ENCODE measurements around the gene ADPRS. TPM values are rescaled to one million over a fixed set of nuclear protein-coding genes. Genes with fewer than 3 reads are reported as not detected.

ADPRS gene
- total and polyA plus RNA-seq, 9 of the 15 experiments (the other 6 are each of a cell fraction or from before 2014, with no cell fraction given), result 5.9 to 40.0 (median 27.4) TPM

DNA sequence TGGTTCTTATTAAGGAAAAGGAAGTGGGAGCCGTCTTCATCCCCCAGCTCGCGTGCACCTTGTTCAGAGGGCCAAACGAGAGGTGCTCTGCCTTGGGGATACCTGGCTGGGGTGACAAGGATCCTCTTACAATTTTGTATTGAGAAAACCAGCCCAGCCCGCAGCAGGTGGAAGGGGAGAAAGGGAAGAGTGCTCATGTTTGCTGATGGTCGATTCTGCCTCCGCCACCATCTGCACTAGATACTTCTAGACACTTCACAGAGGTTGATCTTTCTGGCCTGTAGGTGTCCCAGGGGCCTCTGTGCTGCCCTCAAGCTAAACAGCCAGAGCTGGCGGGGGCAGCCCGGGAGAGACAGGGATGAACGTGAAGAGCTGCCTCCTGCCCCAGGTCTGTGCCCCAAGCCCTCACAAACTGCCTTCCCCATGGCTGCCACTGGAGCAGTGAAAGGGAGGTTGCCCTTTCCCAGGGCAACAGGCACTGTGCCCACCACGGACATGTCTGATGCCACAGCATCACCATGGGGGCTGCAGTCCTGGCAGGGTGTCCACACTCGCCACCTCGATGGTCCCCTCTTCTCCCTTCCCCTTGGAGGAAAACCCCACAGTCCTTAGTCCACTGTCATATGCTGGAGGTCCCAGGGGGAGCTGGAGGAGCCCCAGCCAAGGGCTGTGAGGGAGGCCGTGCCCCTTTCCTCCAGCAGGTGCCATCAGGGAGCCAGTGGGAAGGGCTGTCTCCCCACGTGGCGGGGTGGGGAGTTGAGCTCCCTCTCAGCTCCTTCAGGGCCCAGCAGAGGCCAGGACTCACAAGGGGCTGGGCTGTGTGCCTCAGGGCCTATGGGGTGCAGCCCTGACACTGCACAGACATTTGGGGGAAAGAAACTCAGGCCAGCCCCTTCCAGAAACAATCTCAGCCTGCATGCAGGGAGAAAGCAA is 8.1 kb downstream of the ADPRS start (continued):
- 0 out of 4 replicates have a peak, but pooled peaks of 1 of the 2 experiments have one; percentile 33 for TF ChIP-seq SIN3A (IDR thresholded peaks at IDR 0.05; ENCODE audit: borderline replicate concordance in 2 of 2, control insufficient read depth in 1 of 2, low read depth in 2 of 2, low read length in 2 of 2)
- no peak for TF ChIP-seq NFIC (IDR thresholded peaks at IDR 0.05)
- no peak for TF ChIP-seq BHLHE40 (IDR thresholded peaks at IDR 0.05; ENCODE audit: low read length)
- no peak for TF ChIP-seq ZBTB33 (CRISPR knock-in tag; IDR thresholded peaks at IDR 0.05)
- TF ChIP-seq TEAD4 (IDR thresholded peaks at IDR 0.05; ENCODE audit: low read length), result no peak
- TF ChIP-seq TEAD4 (CRISPR knock-in tag; IDR thresholded peaks at IDR 0.05; ENCODE audit: borderline replicate concordance), result no peak
- no peak for TF ChIP-seq ZNF408 (CRISPR knock-in tag; IDR thresholded peaks at IDR 0.05; ENCODE audit: low read depth)
- TF ChIP-seq CBX5 (IDR thresholded peaks at IDR 0.05; ENCODE audit: borderline replicate concordance, low read depth), result no peak
- TF ChIP-seq RAD21 (CRISPR knock-in tag; conservative IDR thresholded peaks at IDR 0.05 in 1 of 2, IDR thresholded peaks at IDR 0.05 in 1 of 2), result peak in 1 of 2 experiments; percentile 30; a peak in 1 of 4 replicates
- TF ChIP-seq, protein P1, sequence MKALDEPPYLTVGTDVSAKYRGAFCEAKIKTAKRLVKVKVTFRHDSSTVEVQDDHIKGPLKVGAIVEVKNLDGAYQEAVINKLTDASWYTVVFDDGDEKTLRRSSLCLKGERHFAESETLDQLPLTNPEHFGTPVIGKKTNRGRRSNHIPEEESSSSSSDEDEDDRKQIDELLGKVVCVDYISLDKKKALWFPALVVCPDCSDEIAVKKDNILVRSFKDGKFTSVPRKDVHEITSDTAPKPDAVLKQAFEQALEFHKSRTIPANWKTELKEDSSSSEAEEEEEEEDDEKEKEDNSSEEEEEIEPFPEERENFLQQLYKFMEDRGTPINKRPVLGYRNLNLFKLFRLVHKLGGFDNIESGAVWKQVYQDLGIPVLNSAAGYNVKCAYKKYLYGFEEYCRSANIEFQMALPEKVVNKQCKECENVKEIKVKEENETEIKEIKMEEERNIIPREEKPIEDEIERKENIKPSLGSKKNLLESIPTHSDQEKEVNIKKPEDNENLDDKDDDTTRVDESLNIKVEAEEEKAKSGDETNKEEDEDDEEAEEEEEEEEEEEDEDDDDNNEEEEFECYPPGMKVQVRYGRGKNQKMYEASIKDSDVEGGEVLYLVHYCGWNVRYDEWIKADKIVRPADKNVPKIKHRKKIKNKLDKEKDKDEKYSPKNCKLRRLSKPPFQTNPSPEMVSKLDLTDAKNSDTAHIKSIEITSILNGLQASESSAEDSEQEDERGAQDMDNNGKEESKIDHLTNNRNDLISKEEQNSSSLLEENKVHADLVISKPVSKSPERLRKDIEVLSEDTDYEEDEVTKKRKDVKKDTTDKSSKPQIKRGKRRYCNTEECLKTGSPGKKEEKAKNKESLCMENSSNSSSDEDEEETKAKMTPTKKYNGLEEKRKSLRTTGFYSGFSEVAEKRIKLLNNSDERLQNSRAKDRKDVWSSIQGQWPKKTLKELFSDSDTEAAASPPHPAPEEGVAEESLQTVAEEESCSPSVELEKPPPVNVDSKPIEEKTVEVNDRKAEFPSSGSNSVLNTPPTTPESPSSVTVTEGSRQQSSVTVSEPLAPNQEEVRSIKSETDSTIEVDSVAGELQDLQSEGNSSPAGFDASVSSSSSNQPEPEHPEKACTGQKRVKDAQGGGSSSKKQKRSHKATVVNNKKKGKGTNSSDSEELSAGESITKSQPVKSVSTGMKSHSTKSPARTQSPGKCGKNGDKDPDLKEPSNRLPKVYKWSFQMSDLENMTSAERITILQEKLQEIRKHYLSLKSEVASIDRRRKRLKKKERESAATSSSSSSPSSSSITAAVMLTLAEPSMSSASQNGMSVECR (CRISPR knock-in tag; IDR thresholded peaks at IDR 0.05), result no peak
- TF ChIP-seq, protein P2, sequence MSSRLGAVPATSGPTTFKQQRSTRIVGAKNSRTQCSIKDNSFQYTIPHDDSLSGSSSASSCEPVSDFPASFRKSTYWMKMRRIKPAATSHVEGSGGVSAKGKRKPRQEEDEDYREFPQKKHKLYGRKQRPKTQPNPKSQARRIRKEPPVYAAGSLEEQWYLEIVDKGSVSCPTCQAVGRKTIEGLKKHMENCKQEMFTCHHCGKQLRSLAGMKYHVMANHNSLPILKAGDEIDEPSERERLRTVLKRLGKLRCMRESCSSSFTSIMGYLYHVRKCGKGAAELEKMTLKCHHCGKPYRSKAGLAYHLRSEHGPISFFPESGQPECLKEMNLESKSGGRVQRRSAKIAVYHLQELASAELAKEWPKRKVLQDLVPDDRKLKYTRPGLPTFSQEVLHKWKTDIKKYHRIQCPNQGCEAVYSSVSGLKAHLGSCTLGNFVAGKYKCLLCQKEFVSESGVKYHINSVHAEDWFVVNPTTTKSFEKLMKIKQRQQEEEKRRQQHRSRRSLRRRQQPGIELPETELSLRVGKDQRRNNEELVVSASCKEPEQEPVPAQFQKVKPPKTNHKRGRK (tag; IDR thresholded peaks at IDR 0.05), result no peak
- no peak for TF ChIP-seq ZNF57 (CRISPR knock-in tag; IDR thresholded peaks at IDR 0.05)
- TF ChIP-seq U2AF2 (optimal IDR thresholded peaks at IDR 0.05; ENCODE audit: low read depth, low read length), result no peak
- no peak for TF ChIP-seq ZNF282 (CRISPR knock-in tag; IDR thresholded peaks at IDR 0.05)
- TF ChIP-seq U2AF1 (optimal IDR thresholded peaks at IDR 0.05; ENCODE audit: low read depth, low read length), result no peak
- TF ChIP-seq ZNF696 (CRISPR knock-in tag; conservative IDR thresholded peaks at IDR 0.05), result no peak
